HG03521 (cell line): ENCODE measurements around the gene DRGX.

Experiments
- ATAC-seq: cut with Tn5 transposase; IDR thresholded peaks from one replicate; pipeline ENCODE4 v1.9.1; 2021; ENCODE audit warnings: mild to moderate bottlenecking, moderate library complexity; ENCODE audit not compliant: unreplicated experiment

DRGX gene

GRCh38 chr10:49348593-49348992 lies 47.3 kb downstream of the DRGX start:
- ATAC-seq: no peak

GRCh38 chr10:49347827-49348226 lies 48.1 kb downstream of the DRGX start:
- no peak for ATAC-seq

GRCh38 chr10:49347342-49347741 lies 48.5 kb downstream of the DRGX start:
- ATAC-seq: no peak

- no peak for ATAC-seq
Observed at GRCh38 chr10:49344840-49345239, 51.0 kb downstream of the DRGX start.

- ATAC-seq: no peak
Observed at GRCh38 chr10:49338604-49339003, 57.3 kb downstream of the DRGX start.

- ATAC-seq: no peak
Observed at GRCh38 chr10:49335364-49335972, 60.4 kb downstream of the DRGX start.

- no peak for ATAC-seq
Observed at GRCh38 chr10:49334964-49335363, 60.9 kb downstream of the DRGX start.

- no peak for ATAC-seq
Observed at GRCh38 chr10:49333192-49333591, 62.7 kb downstream of the DRGX start.

GRCh38 chr10:49332768-49333167 lies 63.1 kb downstream of the DRGX start:
- no peak for ATAC-seq

- no peak for ATAC-seq
Observed at GRCh38 chr10:49332333-49332732, 63.6 kb downstream of the DRGX start.

GRCh38 chr10:49331431-49331830 lies 64.5 kb downstream of the DRGX start:
- no peak for ATAC-seq

GRCh38 chr10:49330127-49330665 lies 65.7 kb downstream of the DRGX start:
- no peak for ATAC-seq

- no peak for ATAC-seq
Observed at GRCh38 chr10:49329146-49329505, 66.8 kb downstream of the DRGX start.

- no peak for ATAC-seq
Observed at GRCh38 chr10:49328401-49329145, 67.3 kb downstream of the DRGX start.

- ATAC-seq: no peak
Observed at GRCh38 chr10:49327036-49327813, 68.7 kb downstream of the DRGX start.

- no peak for ATAC-seq
Observed at GRCh38 chr10:49325916-49326783, 69.7 kb downstream of the DRGX start.

GRCh38 chr10:49325131-49325915 lies 70.6 kb downstream of the DRGX start:
- ATAC-seq: no peak

- ATAC-seq: no peak
Observed at GRCh38 chr10:49324711-49325110, 71.2 kb downstream of the DRGX start.

GRCh38 chr10:49323896-49324270 lies 72.0 kb downstream of the DRGX start:
- ATAC-seq: no peak
